Effector memory CD4-positive, alpha-beta T cell (primary cell): ENCODE data around the gene FOXRED1.
"Not testable (repeated sequence)": the region's sequence is repeated elsewhere in the genome, so short reads cannot be mapped to it uniquely, and the experiment has no call there.

ENCODE experiments used
- DNase-seq, 3 donors: peaks; one replicate each; pipeline ENCODE4 v3.0.0-alpha.2; 2020
- H3K27ac ChIP-seq: 2 replicates; pipeline ENCODE4 v1.7.0; 2013; ENCODE audit warnings: mild to moderate bottlenecking, low read length, moderate library complexity; ENCODE audit not compliant: insufficient read depth, poor library complexity, severe bottlenecking
- H3K27me3 ChIP-seq: replicated peaks from 2 replicates; pipeline ENCODE4 v1.7.0; 2013; ENCODE audit warnings: mild to moderate bottlenecking, low read length; ENCODE audit not compliant: insufficient read depth, control insufficient read depth, poor library complexity, severe bottlenecking
- H3K36me3 ChIP-seq: 2 replicates; pipeline ENCODE4 v1.7.0; 2013; ENCODE audit warnings: mild to moderate bottlenecking, low read length, moderate library complexity; ENCODE audit not compliant: control insufficient read depth, insufficient read depth
- H3K4me1 ChIP-seq: 2 replicates; pipeline ENCODE4 v1.7.0; 2013; ENCODE audit warnings: low read length, mild to moderate bottlenecking; ENCODE audit not compliant: control insufficient read depth, insufficient read depth, poor library complexity, severe bottlenecking
- H3K4me3 ChIP-seq: 2 replicates; pipeline ENCODE4 v1.7.0; 2013; ENCODE audit warnings: low read length, low read depth, mild to moderate bottlenecking; ENCODE audit not compliant: insufficient read depth, poor library complexity, severe bottlenecking
- H3K9me3 ChIP-seq: 2 replicates; pipeline ENCODE4 v1.7.0; 2013; ENCODE audit warnings: mild to moderate bottlenecking, low read length, moderate library complexity; ENCODE audit not compliant: control insufficient read depth

FOXRED1 gene

DNA sequence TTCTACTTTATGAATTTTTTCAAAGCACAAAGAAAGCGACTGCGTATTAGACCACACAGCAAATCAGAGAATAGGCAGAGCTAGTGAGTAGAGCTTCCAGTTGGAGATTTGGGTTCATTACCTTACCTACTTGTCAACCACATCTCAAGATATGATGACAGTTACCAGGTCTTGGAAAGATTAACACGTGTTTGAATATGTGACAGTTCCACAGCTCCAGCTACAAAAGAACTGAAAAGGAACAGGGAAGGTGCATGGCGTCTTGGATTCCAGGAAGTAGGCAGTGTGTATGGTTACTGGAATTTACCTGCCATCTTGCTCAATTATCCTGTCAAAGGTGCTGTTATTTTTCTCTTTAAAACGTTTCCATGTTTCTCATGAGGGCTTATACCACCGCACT is 19.3 kb downstream of the FOXRED1 start:
- Histone ChIP-seq H3K27me3 (no peaks in the 10 kb centered on the region), H3K4me1 (peaks cover 12% of the 10 kb centered on the region), H3K36me3 (peaks cover 27% of the 10 kb centered on the region), H3K27ac (no peak overlapping the region), H3K9me3 (no peaks in the 10 kb centered on the region), H3K4me3 (no peak overlapping the region)
- no peak for DNase-seq

DNA sequence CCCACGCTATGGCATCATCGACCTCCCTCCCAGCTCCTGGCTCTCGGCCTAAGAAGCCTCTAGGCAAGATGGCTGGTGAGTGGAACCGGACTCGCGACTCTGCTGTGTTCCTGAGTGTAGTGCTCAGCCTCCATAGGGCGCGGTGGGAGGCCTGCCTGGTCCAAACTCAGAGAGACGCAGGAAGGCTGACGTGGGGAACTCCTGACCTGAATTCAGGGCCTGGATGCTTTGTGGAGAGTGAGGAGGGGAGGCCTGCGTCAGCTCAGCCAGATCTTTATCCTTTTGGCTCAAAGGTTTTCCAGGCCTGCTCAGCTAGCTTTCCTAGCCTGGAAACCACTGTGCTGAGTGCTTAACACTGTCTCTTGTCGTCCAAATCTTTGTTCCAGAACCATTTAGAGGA is 21.9 kb downstream of the FOXRED1 start:
- Histone ChIP-seq H3K4me3 (no peak overlapping the region), H3K4me1 (no peaks in the 10 kb centered on the region), H3K27ac (no peak overlapping the region), H3K36me3 (peaks cover 40% of the 10 kb centered on the region), H3K9me3 (no peaks in the 10 kb centered on the region), H3K27me3 (no peaks in the 10 kb centered on the region)
- DNase-seq, result no peak

DNA sequence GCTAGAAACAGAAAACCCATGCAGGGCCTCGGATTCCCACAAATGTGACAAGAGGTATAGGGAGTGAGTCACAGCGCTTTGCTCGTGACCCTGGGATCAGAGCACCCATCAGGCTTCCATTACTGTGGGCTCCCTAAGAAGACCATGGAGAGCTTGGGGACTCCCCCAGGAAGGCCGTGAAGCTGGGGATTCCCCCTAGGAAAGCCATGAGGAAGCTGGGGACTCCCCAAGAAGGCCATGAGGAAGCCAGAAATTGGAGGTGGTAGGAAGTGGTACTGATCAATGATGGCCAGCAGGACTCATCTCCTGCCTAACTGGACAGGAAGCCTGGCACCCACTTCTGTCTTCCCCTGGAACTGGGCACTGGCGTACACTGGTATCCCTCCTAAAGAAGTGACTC is 24.8 kb downstream of the FOXRED1 start:
- Histone ChIP-seq H3K9me3 (no peaks in the 10 kb centered on the region), H3K27me3 (no peaks in the 10 kb centered on the region), H3K36me3 (peaks cover 40% of the 10 kb centered on the region), H3K4me3 (no peak overlapping the region), H3K27ac (no peak overlapping the region), H3K4me1 (no peaks in the 10 kb centered on the region)
- no peak for DNase-seq

DNA sequence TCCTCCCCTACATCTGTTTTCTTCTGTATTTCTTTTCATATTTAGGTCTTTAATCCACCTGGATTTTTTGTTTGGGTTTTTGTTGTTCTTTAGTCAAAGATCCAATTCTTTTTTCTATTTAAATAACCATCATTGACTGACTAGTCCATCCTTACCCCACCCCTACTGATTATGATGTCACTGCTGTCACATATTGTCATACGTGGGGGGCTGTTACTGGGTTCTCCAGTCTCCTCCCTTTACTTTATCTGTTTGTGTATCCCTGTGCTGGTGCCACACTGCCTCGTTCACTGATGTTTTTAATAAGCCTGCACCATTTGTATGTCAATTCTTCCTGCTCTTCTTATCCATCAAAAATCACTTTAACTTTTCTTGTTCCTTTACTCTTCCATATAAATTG is 28.1 kb downstream of the FOXRED1 start:
- peaks cover 22% of the 10 kb centered on the region for H3K36me3 ChIP-seq
- no peak overlapping the region for H3K4me3 ChIP-seq
- DNase-seq, result no peak
- no peaks in the 10 kb centered on the region for H3K9me3 ChIP-seq
- no peaks in the 10 kb centered on the region for H3K27me3 ChIP-seq
- no peak overlapping the region for H3K27ac ChIP-seq
- no peaks in the 10 kb centered on the region for H3K4me1 ChIP-seq

DNA sequence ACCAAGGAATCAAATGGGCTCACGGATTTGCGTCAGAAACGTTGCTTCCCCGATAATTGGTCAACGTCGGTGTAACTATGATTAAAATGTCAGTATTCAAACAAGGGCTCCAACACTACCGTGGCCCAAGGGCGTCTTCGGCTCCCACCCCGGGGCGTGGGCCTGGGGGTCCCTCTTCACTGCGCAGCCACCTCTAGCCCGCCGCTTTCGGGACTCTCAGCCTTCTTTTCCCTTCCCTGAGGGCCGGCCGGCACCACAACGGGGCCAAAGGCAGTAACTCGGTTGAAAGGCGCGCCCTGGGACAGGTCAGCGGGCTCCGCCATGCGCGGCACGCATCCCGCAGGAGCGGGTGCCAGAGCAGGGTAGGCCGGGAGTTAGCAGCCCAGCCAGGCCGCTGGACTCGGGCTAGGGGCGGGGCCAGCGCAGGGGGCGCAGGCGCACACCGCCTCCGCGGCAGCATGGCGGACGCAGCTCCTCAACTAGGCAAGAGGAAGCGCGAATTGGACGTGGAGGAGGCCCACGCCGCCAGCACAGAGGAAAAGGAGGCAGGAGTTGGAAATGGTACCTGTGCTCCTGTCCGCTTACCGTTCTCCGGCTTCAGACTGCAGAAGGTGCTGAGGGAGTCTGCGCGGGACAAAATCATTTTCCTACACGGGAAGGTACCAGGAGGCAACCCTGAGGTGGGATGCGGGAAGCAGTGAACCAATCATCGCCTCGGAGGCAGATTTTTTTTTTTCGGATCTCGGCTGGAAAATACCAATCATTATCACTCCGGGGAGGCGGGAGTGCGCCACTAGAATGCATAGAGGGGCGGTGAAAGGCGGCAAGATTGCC is 34.9 kb downstream of the FOXRED1 start, which contains the start of gene DCPS:
TSS of gene DCPS (plus strand) at position 438 of the 834 bp plus-strand sequence. CDS start at position 459, 21 bp downstream.
- Histone ChIP-seq H3K36me3 (no peaks in the 10 kb centered on the region), H3K9me3 (no peaks in the 10 kb centered on the region), H3K4me3 (peak within 1 kb of the TSS; percentile 94), H3K4me1 (peaks cover 5% of the 10 kb centered on the region), H3K27me3 (no peaks in the 10 kb centered on the region), H3K27ac (peak within 1 kb of the TSS; percentile 93)
- DNase-seq, result peak; percentile 75 to 79 (median 79)

DNA sequence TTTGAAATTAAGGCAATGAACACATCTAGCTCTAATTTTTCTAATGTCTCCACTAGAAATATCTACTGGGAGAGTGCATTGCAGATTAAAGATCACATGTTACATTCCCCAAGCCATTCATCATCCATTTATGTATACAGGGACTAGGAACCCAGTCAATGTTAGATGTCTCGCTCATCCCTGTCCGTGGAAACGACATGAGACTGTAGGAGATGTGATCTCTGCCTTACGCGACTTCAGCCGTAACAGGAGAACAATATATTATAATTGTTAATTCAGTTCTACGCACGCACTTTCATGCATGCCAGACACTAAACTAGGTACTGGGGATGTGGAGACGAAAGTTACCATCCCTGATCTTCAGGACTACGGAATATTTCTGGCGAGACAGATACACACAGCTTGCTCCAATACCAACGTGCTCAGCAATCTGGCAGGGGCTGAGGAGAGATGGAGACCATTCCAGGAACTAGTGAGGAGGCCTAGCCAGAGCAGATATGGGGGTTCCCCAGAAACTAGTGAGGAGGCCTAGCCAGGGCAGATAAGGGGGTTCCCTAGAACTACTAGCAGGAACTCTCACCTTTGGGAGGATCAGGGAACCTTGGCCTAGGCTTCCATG is 35.6 kb downstream of the FOXRED1 start:
- DNase-seq, result no peak
- Histone ChIP-seq H3K27ac (peak overlapping the region; percentile 93), H3K4me1 (peaks cover 5% of the 10 kb centered on the region), H3K36me3 (peaks cover 1% of the 10 kb centered on the region), H3K9me3 (no peaks in the 10 kb centered on the region), H3K4me3 (peak overlapping the region; percentile 94), H3K27me3 (no peaks in the 10 kb centered on the region)

DNA sequence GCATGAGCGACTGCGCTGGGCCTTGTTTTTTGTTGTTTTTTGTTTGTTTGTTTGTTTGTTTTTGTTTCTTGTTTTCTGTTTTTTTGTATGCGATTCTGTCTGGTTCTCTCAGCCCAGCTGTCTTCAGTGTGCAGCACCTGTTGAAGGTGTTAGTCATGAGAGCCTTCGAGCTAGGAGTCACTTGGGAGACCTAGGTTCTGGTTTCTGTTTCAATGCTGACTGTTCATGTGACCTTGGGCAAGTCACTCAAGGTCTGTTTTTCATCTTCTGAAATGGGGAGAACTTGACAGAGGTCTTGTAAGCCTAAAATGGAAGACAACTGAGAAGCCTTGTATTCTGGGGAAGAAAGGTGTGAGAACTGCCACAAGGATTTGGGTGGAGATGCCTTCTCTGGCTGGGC is 36.7 kb downstream of the FOXRED1 start:
- DNase-seq, result no peak
- no peak overlapping the region for H3K4me3 ChIP-seq
- no peaks in the 10 kb centered on the region for H3K27me3 ChIP-seq
- no peak overlapping the region for H3K27ac ChIP-seq
- H3K9me3 ChIP-seq, result no peaks in the 10 kb centered on the region
- peaks cover 5% of the 10 kb centered on the region for H3K4me1 ChIP-seq
- peaks cover 6% of the 10 kb centered on the region for H3K36me3 ChIP-seq

DNA sequence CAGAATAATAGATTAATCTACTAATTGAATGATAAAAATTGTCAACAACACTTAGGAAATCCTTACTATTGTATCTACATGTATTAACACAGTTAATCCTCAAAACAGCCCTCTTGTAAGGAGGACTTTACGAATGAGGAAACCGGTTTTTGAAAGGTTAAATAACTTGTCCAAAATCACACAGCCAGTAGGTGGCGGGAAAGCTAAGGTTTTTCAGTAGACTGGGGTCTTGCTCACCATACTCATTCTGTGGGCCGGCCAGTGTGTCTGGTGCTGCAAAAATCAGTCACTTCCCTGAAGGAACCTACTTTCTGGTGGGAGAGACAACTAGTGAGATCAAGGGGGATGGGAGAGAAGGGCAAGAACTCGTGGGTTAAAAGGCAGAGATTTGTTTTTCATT is 38.8 kb downstream of the FOXRED1 start:
- Histone ChIP-seq H3K9me3 (no peaks in the 10 kb centered on the region), H3K27ac (no peak overlapping the region), H3K36me3 (peaks cover 14% of the 10 kb centered on the region), H3K27me3 (no peaks in the 10 kb centered on the region), H3K4me3 (no peak overlapping the region), H3K4me1 (peaks cover 5% of the 10 kb centered on the region)
- no peak for DNase-seq

DNA sequence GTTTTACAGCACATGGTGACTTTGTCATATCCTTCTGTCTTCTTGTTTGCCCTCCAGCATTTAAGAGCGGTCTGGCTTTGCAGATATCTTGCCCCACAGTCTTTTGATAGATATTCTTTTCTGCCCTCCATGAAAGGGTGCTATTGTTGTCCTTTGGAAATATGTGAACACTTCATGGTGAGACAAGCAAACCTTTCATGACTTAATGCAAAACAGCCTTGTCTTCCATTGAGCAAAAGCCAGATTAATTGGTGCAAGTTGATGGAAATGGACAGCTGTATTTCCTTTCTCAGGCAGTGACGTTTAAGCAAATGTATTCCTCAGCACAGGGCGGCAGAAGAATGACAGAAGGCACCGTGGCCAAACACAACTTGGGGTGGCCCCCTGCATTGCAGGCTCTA is 39.3 kb downstream of the FOXRED1 start:
- Histone ChIP-seq H3K36me3 (peaks cover 15% of the 10 kb centered on the region), H3K27me3 (no peaks in the 10 kb centered on the region), H3K4me3 (no peak overlapping the region), H3K9me3 (no peaks in the 10 kb centered on the region), H3K4me1 (peaks cover 5% of the 10 kb centered on the region), H3K27ac (no peak overlapping the region)
- DNase-seq, result no peak

DNA sequence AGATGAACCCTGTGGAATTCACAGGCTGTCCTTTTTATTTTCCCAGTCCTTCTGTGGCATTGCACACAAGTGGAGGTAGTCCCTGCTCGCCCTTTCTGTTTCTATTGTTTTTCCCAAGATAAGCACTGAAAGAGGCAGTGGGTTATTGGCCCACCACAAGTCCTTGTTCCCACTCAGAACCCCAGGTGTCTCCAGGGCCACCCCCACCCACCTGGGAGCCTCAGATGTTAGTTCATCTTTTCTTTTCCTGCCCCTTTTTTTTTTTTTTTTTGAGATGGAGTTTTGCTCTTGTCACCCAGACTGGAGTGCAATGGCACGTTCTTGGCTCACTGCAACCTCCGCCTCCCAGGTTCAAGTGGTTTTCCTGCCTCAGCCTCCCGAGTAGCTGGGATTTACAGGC is 39.8 kb downstream of the FOXRED1 start:
- H3K4me3 ChIP-seq, H3K27me3 ChIP-seq, H3K27ac ChIP-seq, DNase-seq, H3K4me1 ChIP-seq, H3K9me3 ChIP-seq: not testable (repeated sequence)
- peaks cover 15% of the 10 kb centered on the region for H3K36me3 ChIP-seq
